HCT116 (cell line): ENCODE data around the gene PWWP2B. TPM values are rescaled to one million over a fixed set of nuclear protein-coding genes. Genes with fewer than 3 reads are reported as not detected.

Experiments used
- ATAC-seq: fragments of 200-7000 bp; cut with Tn5 transposase; 2 replicates; pipeline ENCODE4 v1.9.1; 2020; ENCODE audit warnings: mild to moderate bottlenecking, moderate library complexity
- BruUV-seq: library from RNA; stranded (reverse); fragments of 400-500 nt; replicated peaks from 2 replicates; lab custom pipeline; 2021; lab: Mats Ljungman, UMichigan
- CTCF ChIA-PET: fragments of 300-600 bp; sonication (Branson Sonifier 250); formaldehyde crosslinking; loops from one replicate; lab custom pipeline; 2021; ENCODE audit warnings: antibody characterized with exemption; lab: Charles Lee
- POLR2A ChIA-PET: fragments of 300-600, 350-600 bp; sonication (Branson Sonifier 250); formaldehyde crosslinking; loops from one replicate; lab custom pipeline; 2021; ENCODE audit warnings: antibody characterized with exemption; lab: Charles Lee
- RAD21 ChIA-PET, 2 experiments: fragments of 300-600 bp; sonication (Branson Sonifier 250); formaldehyde crosslinking; loops; one replicate each; lab custom pipeline; 2023; ENCODE audit warnings: low total read pairs in 2 of 2; ENCODE audit not compliant: uncharacterized antibody in 2 of 2, unreplicated experiment in 2 of 2, low non-redundant PET in 1 of 2; lab: Charles Lee
- DNase-seq: peaks from one replicate; pipeline ENCODE4 v3.0.0-alpha.2; 2010; ENCODE audit warnings: low read depth, low spot score
- H2AFZ ChIP-seq: fragments of 200-600 bp; shearing (Covaris generic), sonication (generic); 2 replicates; pipeline ENCODE4 v1.6.1; 2017; ENCODE audit warnings: low read depth, mixed run types, mixed read lengths, antibody characterized with exemption, low read length; ENCODE audit not compliant: poor library complexity, severe bottlenecking
- H3K27ac ChIP-seq: 2 replicates; pipeline ENCODE4 v1.5.1; 2012; ENCODE audit warnings: low read depth, low read length
- H3K27me3 ChIP-seq: fragments of 200-600 bp; sonication (generic); 2 replicates; pipeline ENCODE4 v1.6.1; 2016; ENCODE audit warnings: mixed run types, low read length, mixed read lengths; ENCODE audit not compliant: insufficient read depth
- H3K36me3 ChIP-seq, 2 experiments: fragments of 200-500 bp in 1 of 2; fragments of 200-600 bp in 1 of 2; sonication (Bioruptor generic) in 1 of 2; sonication (generic) in 1 of 2; 2 replicates each; pipeline versions ENCODE4 v1.5.1 to v1.6.1; 2014 to 2016; ENCODE audit warnings: low read length in 2 of 2, inconsistent platforms in 1 of 2, mixed read lengths in 1 of 2, mixed run types in 1 of 2; ENCODE audit not compliant: insufficient read depth in 2 of 2, control insufficient read depth in 1 of 2
- H3K4me1 ChIP-seq, 2 experiments: fragments of 200-600 bp in 1 of 2; sonication (generic) in 1 of 2; 2 replicates each; pipeline versions ENCODE4 v1.5.1 to v1.6.1; 2012 to 2017; ENCODE audit warnings: low read length in 2 of 2, inconsistent platforms in 1 of 2, mild to moderate bottlenecking in 1 of 2, mixed read lengths in 1 of 2, mixed run types in 1 of 2, moderate library complexity in 1 of 2; ENCODE audit not compliant: insufficient read depth in 2 of 2, control insufficient read depth in 1 of 2
- H3K4me2 ChIP-seq: fragments of 200-600 bp; sonication (generic); 2 replicates; pipeline ENCODE4 v1.6.1; 2017; ENCODE audit warnings: mixed run types, low read length, mixed read lengths
- H3K4me3 ChIP-seq, 2 experiments: fragments of 200-600 bp in 1 of 2; sonication (generic) in 1 of 2; replicated peaks in 1 of 2; 2 replicates each; pipeline ENCODE4 v1.5.1; 2011 to 2016; ENCODE audit warnings: low read length in 2 of 2, control low read depth in 1 of 2, low read depth in 1 of 2, mild to moderate bottlenecking in 1 of 2, mixed read lengths in 1 of 2, mixed run types in 1 of 2
- H3K79me2 ChIP-seq: fragments of 200-600 bp; sonication (generic); 2 replicates; pipeline ENCODE4 v1.6.1; 2017; ENCODE audit warnings: mild to moderate bottlenecking, mixed run types, low read length, moderate library complexity, mixed read lengths; ENCODE audit not compliant: insufficient read depth
- H3K9ac ChIP-seq: fragments of 200-600 bp; sonication (generic); 2 replicates; pipeline ENCODE4 v1.6.1; 2016; ENCODE audit warnings: low read length, mixed read lengths
- H3K9me2 ChIP-seq: fragments of 200-600 bp; sonication (generic), shearing (Covaris generic); 2 replicates; pipeline ENCODE4 v1.6.1; 2017; ENCODE audit warnings: mixed run types, mild to moderate bottlenecking, moderate library complexity; ENCODE audit not compliant: insufficient read depth
- H3K9me3 ChIP-seq, 2 experiments: fragments of 200-500 bp in 1 of 2; fragments of 200-600 bp in 1 of 2; sonication (Bioruptor generic) in 1 of 2; sonication (generic) in 1 of 2; 2 replicates each; pipeline ENCODE4 v1.6.1; 2014 to 2017; ENCODE audit warnings: low read length in 2 of 2, mixed read lengths in 2 of 2, inconsistent platforms in 1 of 2, low read depth in 1 of 2, mild to moderate bottlenecking in 1 of 2, mixed run types in 1 of 2, moderate library complexity in 1 of 2; ENCODE audit not compliant: control insufficient read depth in 1 of 2, insufficient read depth in 1 of 2
- H4K20me1 ChIP-seq: fragments of 200-600 bp; sonication (generic), shearing (Covaris generic); 2 replicates; pipeline ENCODE4 v1.6.1; 2017; ENCODE audit warnings: mixed run types, mild to moderate bottlenecking, moderate library complexity; ENCODE audit not compliant: insufficient read depth
- CBX3 ChIP-seq: IDR thresholded peaks from 2 replicates; pipeline ENCODE4 v1.6.1; 2012; ENCODE audit warnings: low read depth
- CEBPB ChIP-seq: IDR thresholded peaks from 2 replicates; pipeline ENCODE4 v1.6.1; 2012; ENCODE audit warnings: low read depth
- EGR1 ChIP-seq: IDR thresholded peaks from 2 replicates; pipeline ENCODE4 v1.6.1; 2012; ENCODE audit warnings: low read depth
- ELF1 ChIP-seq: IDR thresholded peaks from 2 replicates; pipeline ENCODE4 v1.6.1; 2012; ENCODE audit warnings: low read depth, borderline replicate concordance
- EZH2phosphoT487 ChIP-seq: fragments of 200-600 bp; IDR thresholded peaks from 2 replicates; pipeline ENCODE4 v1.6.1; 2018; ENCODE audit warnings: antibody characterized with exemption, borderline replicate concordance
- JUND ChIP-seq: IDR thresholded peaks from 2 replicates; pipeline ENCODE4 v1.6.1; 2012
- MAX ChIP-seq: IDR thresholded peaks from 2 replicates; pipeline ENCODE4 v1.6.1; 2012
- POLR2A ChIP-seq: IDR thresholded peaks from 2 replicates; pipeline ENCODE4 v1.7.0; 2011; ENCODE audit warnings: borderline replicate concordance; ENCODE audit not compliant: insufficient read depth, insufficient read length; ENCODE audit errors: extremely low read depth
- POLR2AphosphoS5 ChIP-seq: IDR thresholded peaks from 2 replicates; pipeline ENCODE4 v1.6.1; 2011; ENCODE audit warnings: mild to moderate bottlenecking, low read depth, low read length, moderate library complexity
- RAD21 ChIP-seq: IDR thresholded peaks from 2 replicates; pipeline ENCODE4 v1.6.1; 2012; ENCODE audit warnings: low read depth, mild to moderate bottlenecking
- REST ChIP-seq: IDR thresholded peaks from 2 replicates; pipeline ENCODE4 v1.6.1; 2012; ENCODE audit warnings: low read depth
- SIN3A ChIP-seq: IDR thresholded peaks from 2 replicates; pipeline ENCODE4 v1.6.1; 2012; ENCODE audit warnings: low read depth
- SRF ChIP-seq: IDR thresholded peaks from 2 replicates; pipeline ENCODE4 v1.6.1; 2012; ENCODE audit warnings: low read depth
- YY1 ChIP-seq: IDR thresholded peaks from 2 replicates; pipeline ENCODE4 v1.6.1; 2011; ENCODE audit warnings: low read length, low read depth, moderate library complexity, mild to moderate bottlenecking; ENCODE audit not compliant: insufficient replicate concordance; ENCODE audit errors: extremely low read depth
- ZBTB33 ChIP-seq: IDR thresholded peaks from 2 replicates; pipeline ENCODE4 v1.6.1; 2011; ENCODE audit warnings: mild to moderate bottlenecking, low read length, moderate library complexity; ENCODE audit not compliant: insufficient replicate concordance; ENCODE audit errors: extremely low read depth
- ZNF274 ChIP-seq: fragments of 200-500 bp; sonication (Bioruptor generic); IDR thresholded peaks from 2 replicates; pipeline ENCODE4 v1.6.1; 2014; ENCODE audit warnings: mild to moderate bottlenecking, low read depth, low read length, inconsistent platforms
- intact Hi-C: fragments of 100-400 bp; cut with micrococcal nuclease; formaldehyde crosslinking; loops from 2 replicates; pipeline ENCODE4 v1.10.0; 2022
- total RNA-seq: library from RNA; stranded (reverse); gene quantifications from one replicate; pipeline ENCODE4 v1.2.1, GENCODE V29; 2021; ENCODE audit not compliant: unreplicated experiment
- TF ChIP-seq, protein P1 (sequence below): IDR thresholded peaks from 2 replicates; pipeline ENCODE4 v1.6.1; 2012

PWWP2B gene
- total RNA-seq, 1 experiment from 2014 or later: 13.9 TPM

DNA sequence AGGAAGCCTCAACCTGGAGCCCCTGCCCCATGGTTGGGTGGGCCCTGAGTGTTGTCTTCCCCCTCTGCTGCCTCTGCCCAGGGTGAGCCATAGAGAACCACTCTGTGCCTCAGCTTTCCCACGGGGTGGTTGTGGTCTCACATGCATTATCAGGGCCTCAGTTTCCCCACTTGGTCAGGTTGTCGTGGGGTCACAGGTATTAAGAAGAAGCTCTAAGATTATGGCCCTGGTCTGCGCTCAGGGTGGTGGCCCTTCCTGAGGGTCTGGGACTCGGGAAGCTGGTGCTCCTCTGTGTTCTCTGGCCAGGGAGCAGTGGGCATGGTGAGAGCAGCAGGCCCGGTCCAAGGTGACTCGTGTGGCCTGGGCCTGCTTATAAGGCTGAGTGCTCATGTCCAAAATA is 47.2 kb upstream of the PWWP2B start:
- ChIA-PET CTCF (no interaction called here), RAD21 (no interaction called here), POLR2A (no interaction called here)
- DNase-seq (no peak), ATAC-seq (no peak)
- Histone ChIP-seq H3K27me3 (no peaks in the 10 kb centered on the region), H4K20me1 (no peaks in the 10 kb centered on the region), H2AFZ (no peak overlapping the region), H3K4me3 (no peak overlapping the region), H3K9me2 (no peaks in the 10 kb centered on the region), H3K27ac (no peak overlapping the region), H3K4me2 (no peak overlapping the region), H3K36me3 (no peaks in the 10 kb centered on the region), H3K4me1 (no peaks in the 10 kb centered on the region), H3K79me2 (no peaks in the 10 kb centered on the region), H3K9ac (no peak overlapping the region), H3K9me3 (no peaks in the 10 kb centered on the region)
- BruUV-seq: no TSS peak
- no peak for TF ChIP-seq JUND
- no peak for TF ChIP-seq REST
- no peak for TF ChIP-seq CBX3
- TF ChIP-seq MAX: no peak
- TF ChIP-seq ZNF274: no peak
- TF ChIP-seq ELF1: no peak
- no peak for TF ChIP-seq YY1
- no peak for TF ChIP-seq EGR1
- TF ChIP-seq ZBTB33: no peak
- no peak for TF ChIP-seq CEBPB
- TF ChIP-seq POLR2AphosphoS5: no peak
- no peak for TF ChIP-seq EZH2phosphoT487
- no peak for TF ChIP-seq SRF
- TF ChIP-seq SIN3A: no peak
- TF ChIP-seq, protein P1, sequence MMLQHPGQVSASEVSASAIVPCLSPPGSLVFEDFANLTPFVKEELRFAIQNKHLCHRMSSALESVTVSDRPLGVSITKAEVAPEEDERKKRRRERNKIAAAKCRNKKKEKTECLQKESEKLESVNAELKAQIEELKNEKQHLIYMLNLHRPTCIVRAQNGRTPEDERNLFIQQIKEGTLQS: no peak
- TF ChIP-seq POLR2A: no peak
- TF ChIP-seq RAD21: no peak
- intact Hi-C loops: no loop called here
